ENCODE data around the gene SLC16A10. TPM values are rescaled to one million over a fixed set of nuclear protein-coding genes. Genes with fewer than 3 reads are reported as not detected.

SLC16A10 gene
- total RNA-seq, 1 donor from 2014 or later: 5.6 TPM

- Mint-ChIP-seq H3K4me3 (no peak overlapping the region), H3K36me3 (ENCODE audit: low read depth) (no peaks in the 10 kb centered on the region), H3K4me1 (no peaks in the 10 kb centered on the region), H3K27me3 (ENCODE audit: low read depth) (no peaks in the 10 kb centered on the region), H3K9me3 (no peaks in the 10 kb centered on the region), H3K27ac (ENCODE audit: unreplicated experiment) (no peak overlapping the region)
- no peak for TF ChIP-seq CTCF (conservative IDR thresholded peaks at IDR 0.05)
- DNase-seq (ENCODE audit: low read depth, low spot score): no peak
Observed at GRCh38 chr6:111228094-111228493, 140.8 kb downstream of the SLC16A10 start.

GRCh38 chr6:111230351-111231089 is 143.2 kb downstream of the SLC16A10 start:
- no peaks in the 10 kb centered on the region for H3K36me3 Mint-ChIP-seq (ENCODE audit: low read depth)
- no peak overlapping the region for H3K27ac Mint-ChIP-seq (ENCODE audit: unreplicated experiment)
- no peaks in the 10 kb centered on the region for H3K9me3 Mint-ChIP-seq
- no peak for TF ChIP-seq CTCF (conservative IDR thresholded peaks at IDR 0.05)
- H3K27me3 Mint-ChIP-seq (ENCODE audit: low read depth): no peaks in the 10 kb centered on the region
- DNase-seq (ENCODE audit: low read depth, low spot score): no peak
- H3K4me1 Mint-ChIP-seq: no peaks in the 10 kb centered on the region
- H3K4me3 Mint-ChIP-seq: no peak overlapping the region

DNA sequence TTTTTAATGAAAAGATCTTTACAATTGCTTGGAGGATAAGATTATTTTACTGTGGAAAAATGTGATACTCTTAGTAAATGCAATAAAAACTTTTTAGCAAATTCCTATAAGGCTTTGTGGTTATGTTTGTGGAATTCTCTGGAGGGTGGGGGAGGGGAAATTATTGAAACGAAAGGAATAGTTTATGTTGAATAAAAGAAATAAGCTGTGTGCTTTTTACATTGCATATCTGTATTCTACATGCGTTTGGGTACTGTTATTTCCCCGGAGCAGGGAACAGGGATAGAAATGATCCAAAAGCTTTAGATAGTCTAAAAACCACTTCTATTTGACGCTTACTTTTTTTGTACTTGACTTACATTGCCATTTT is 143.8 kb downstream of the SLC16A10 start:
- no peak for DNase-seq (ENCODE audit: low read depth, low spot score)
- no peak overlapping the region for H3K4me3 Mint-ChIP-seq
- TF ChIP-seq CTCF (conservative IDR thresholded peaks at IDR 0.05): no peak
- H3K27me3 Mint-ChIP-seq (ENCODE audit: low read depth): no peaks in the 10 kb centered on the region
- H3K9me3 Mint-ChIP-seq: no peaks in the 10 kb centered on the region
- H3K4me1 Mint-ChIP-seq: no peaks in the 10 kb centered on the region
- no peak overlapping the region for H3K27ac Mint-ChIP-seq (ENCODE audit: unreplicated experiment)
- H3K36me3 Mint-ChIP-seq (ENCODE audit: low read depth): no peaks in the 10 kb centered on the region

GRCh38 chr6:111237852-111238251 is 150.5 kb downstream of the SLC16A10 start:
- TF ChIP-seq CTCF (conservative IDR thresholded peaks at IDR 0.05): no peak
- H3K4me3 Mint-ChIP-seq: no peak overlapping the region
- no peaks in the 10 kb centered on the region for H3K27me3 Mint-ChIP-seq (ENCODE audit: low read depth)
- no peak overlapping the region for H3K27ac Mint-ChIP-seq (ENCODE audit: unreplicated experiment)
- no peaks in the 10 kb centered on the region for H3K9me3 Mint-ChIP-seq
- DNase-seq (ENCODE audit: low read depth, low spot score): no peak
- H3K36me3 Mint-ChIP-seq (ENCODE audit: low read depth): no peaks in the 10 kb centered on the region
- no peaks in the 10 kb centered on the region for H3K4me1 Mint-ChIP-seq

DNA sequence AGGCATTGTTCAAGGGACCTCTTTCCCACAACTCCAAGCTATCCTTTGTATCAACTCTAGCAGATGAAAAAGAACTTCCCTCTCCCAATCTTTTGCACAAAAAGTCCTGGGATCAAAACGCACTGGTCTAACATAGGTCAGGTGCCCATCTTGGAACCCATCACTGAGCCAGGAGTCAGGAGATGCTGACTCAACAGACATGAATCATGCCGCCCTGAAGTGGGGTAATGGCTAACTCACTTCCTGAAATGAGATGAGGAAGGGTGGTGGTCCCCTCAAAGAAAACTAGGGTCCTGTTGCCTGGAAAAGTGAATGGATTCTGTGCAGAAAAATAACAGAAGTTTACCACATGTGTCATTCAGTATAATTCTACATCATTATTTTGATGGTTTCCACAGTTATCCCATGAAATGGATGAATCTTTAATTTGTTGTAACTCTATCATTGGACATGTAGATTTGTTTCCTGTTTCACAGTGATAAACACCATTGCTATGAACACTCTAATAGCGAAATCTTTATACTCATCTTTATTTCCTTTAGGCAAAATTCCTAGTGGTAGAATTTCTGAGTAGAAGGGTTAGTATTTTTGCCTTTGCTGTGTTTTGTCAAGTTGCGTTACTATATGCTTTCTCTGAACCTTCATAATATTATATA is 151.3 kb downstream of the SLC16A10 start:
- no peak for TF ChIP-seq CTCF (conservative IDR thresholded peaks at IDR 0.05)
- Mint-ChIP-seq H3K27ac (ENCODE audit: unreplicated experiment) (no peak overlapping the region), H3K9me3 (no peaks in the 10 kb centered on the region), H3K4me3 (no peak overlapping the region), H3K4me1 (no peaks in the 10 kb centered on the region), H3K36me3 (ENCODE audit: low read depth) (no peaks in the 10 kb centered on the region), H3K27me3 (ENCODE audit: low read depth) (no peaks in the 10 kb centered on the region)
- DNase-seq (ENCODE audit: low read depth, low spot score): no peak

Data from neural crest cell (in vitro differentiated cells).